Measurements from ENCODE around the gene MAPK12.

MAPK12 gene

GRCh38 chr22:50222508-50222907 is 39.0 kb downstream of the MAPK12 start:
- ChIA-PET POLR2A (no interaction called here), CTCF (interaction anchor here (1.8 to 2.5 kb wide), 2 partner anchors 8 to 14 kb away, joined by 5 to 14 read pairs; no protein-coding TSS in a partner anchor)
- no peak overlapping the region for H3K4me3 ChIP-seq (ENCODE audit: low read depth, low read length)
- TF ChIP-seq, protein P1, sequence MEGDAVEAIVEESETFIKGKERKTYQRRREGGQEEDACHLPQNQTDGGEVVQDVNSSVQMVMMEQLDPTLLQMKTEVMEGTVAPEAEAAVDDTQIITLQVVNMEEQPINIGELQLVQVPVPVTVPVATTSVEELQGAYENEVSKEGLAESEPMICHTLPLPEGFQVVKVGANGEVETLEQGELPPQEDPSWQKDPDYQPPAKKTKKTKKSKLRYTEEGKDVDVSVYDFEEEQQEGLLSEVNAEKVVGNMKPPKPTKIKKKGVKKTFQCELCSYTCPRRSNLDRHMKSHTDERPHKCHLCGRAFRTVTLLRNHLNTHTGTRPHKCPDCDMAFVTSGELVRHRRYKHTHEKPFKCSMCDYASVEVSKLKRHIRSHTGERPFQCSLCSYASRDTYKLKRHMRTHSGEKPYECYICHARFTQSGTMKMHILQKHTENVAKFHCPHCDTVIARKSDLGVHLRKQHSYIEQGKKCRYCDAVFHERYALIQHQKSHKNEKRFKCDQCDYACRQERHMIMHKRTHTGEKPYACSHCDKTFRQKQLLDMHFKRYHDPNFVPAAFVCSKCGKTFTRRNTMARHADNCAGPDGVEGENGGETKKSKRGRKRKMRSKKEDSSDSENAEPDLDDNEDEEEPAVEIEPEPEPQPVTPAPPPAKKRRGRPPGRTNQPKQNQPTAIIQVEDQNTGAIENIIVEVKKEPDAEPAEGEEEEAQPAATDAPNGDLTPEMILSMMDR (IDR thresholded peaks at IDR 0.05; ENCODE audit: insufficient read depth, low read length, missing control alignments) = no peak
- DNase-seq (ENCODE audit: low read depth, low spot score) = no peak

DNA sequence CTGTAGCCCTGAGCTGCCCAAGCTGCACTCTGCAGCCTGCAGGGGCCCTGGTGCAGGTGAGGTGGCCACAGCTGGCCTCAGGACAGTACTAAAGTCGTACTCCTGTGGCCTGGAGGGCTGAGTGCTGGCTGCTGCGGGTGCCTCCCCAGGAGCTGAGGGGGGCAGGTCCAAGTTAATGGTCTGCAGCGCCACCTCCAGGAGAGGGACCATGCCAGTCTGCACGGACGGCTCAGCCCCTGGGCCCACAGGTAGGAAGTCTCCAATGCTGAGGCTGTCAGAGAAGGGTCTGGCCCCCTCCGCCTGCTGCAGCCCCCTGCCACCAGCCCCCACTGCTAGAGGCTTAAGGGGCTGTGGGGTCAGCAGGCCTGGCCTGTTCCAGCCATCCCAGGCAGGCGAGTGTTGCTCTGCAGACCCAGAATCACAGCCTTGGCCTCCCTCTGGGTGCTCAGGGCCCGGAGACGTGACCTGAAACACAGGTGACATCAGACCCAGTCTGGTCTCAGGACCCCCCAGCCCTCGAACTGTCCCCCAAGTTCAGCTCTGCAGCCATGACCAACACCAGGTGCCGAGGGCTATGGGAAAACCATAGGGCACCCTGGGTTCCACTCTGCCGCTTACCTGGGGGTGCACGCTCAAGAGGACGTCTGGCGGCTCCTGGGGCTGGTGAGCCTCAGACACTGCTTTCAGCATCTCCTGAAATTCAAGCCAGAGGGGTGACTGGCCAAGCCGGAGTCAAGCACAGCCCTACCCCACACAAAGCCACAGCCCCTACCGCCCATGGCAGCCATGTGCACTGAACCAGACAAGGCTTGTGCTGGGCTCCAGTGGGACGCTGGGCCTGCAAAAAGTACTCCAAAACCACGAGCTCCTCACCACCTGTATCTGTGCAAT is 39.8 kb downstream of the MAPK12 start:
- ChIA-PET POLR2A (no interaction called here), CTCF (interaction anchor here (1.0 to 2.5 kb wide), 6 partner anchors 9 to 19 kb away, joined by 3 to 14 read pairs (median 4); no protein-coding TSS in a partner anchor)
- DNase-seq (ENCODE audit: low read depth, low spot score) = no peak
- TF ChIP-seq, protein P1 (IDR thresholded peaks at IDR 0.05; ENCODE audit: insufficient read depth, low read length, missing control alignments) = no peak
- H3K4me3 ChIP-seq (ENCODE audit: low read depth, low read length) = no peak overlapping the region

DNA sequence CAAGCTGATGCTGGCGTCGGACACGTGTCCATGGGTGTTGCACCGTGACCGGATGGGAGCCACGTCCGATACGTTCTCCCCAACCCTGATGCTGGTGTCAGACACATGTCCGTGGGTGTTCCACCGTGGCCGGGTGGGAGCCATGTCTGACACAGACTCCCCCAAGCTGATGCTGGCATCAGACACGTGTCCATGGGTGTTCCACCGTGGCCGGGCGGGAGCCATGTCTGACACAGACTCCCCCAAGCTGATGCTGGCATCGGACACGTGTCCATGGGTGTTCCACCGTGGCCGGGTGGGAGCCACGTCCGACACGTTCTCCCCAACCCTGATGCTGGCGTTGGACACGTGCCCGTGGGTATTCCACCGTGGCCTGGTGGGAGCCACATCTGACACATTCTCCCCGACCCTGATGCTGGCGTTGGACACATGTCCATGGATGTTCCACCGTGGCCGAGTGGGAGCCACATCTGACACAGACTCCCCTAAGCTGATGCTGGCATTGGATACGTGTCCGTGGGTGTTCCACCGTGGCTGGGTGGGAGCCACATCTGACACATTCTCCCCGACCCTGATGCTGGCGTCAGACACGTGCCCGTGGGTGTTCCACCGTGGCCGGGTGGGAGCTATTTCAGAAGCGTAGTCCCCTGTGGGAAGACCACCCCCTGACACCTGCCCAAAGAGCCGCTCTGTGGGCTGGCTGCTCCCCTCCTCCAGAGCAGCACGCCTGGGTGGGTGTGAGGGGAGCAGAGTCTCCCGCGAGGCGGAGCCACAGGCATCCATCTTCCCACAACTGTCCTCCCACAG is 40.7 kb downstream of the MAPK12 start:
- TF ChIP-seq, protein P1 (IDR thresholded peaks at IDR 0.05; ENCODE audit: insufficient read depth, low read length, missing control alignments) = no peak
- no peak for DNase-seq (ENCODE audit: low read depth, low spot score)
- H3K4me3 ChIP-seq (ENCODE audit: low read depth, low read length) = no peak overlapping the region
- CTCF ChIA-PET = interaction anchor here (1.0 to 1.4 kb wide), 4 partner anchors 9 to 20 kb away, joined by 3 to 4 read pairs (median 4); no protein-coding TSS in a partner anchor
- POLR2A ChIA-PET = no interaction called here

DNA sequence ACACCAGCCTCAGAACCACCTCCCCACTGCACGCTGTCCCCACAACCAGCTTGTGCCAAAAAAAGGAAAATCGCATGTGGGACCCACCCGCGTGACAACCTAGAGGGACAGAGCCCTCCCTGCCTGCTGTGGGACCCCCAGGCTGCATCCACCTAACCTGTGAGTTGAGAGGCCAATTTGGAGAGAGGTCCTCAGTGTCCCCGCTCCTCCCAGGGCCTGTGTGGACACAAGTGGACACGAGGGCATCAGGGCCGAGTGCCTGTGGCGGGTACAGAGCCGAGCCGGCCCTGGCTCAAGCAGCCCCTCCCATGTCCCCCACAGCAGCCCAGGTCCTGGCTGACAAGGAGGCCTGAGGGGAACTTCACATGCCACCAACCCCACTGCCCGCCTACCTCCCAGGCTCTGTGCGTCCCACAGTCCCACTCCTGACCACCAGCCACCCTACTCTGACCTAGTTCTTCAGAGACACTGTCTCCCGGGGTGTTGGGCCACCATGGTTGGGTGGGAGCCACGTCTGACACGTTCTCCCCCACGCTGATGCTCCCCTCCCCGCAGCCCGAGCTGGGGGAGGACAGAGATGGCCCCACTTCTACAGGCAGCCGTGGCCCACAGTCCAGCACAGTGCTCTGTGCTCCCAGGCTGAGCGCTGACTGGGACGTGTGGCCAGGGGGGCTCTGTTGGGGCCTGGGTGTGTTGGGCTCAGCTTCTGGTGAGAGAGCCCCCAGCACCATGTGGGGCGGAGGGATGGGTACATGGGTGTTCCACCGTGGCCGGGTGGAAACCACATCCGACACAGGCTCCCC is 41.5 kb downstream of the MAPK12 start:
- POLR2A ChIA-PET = interaction anchor here (0.5 kb wide), 1 partner anchor 24 kb away, joined by 4 read pairs; no protein-coding TSS in a partner anchor
- CTCF ChIA-PET = interaction anchor here (1.1 to 1.4 kb wide), 4 partner anchors 14 to 22 kb away, joined by 3 to 4 read pairs (median 3); no protein-coding TSS in a partner anchor
- H3K4me3 ChIP-seq (ENCODE audit: low read depth, low read length) = no peak overlapping the region
- no peak for DNase-seq (ENCODE audit: low read depth, low spot score)
- TF ChIP-seq, protein P1 (IDR thresholded peaks at IDR 0.05; ENCODE audit: insufficient read depth, low read length, missing control alignments) = no peak

GRCh38 chr22:50218996-50219727 is 42.3 kb downstream of the MAPK12 start:
- ChIA-PET POLR2A (no interaction called here), CTCF (interaction anchor here (1.1 kb wide), 1 partner anchor 22 kb away, joined by 3 read pairs; no protein-coding TSS in a partner anchor)
- no peak overlapping the region for H3K4me3 ChIP-seq (ENCODE audit: low read depth, low read length)
- TF ChIP-seq, protein P1 (IDR thresholded peaks at IDR 0.05; ENCODE audit: insufficient read depth, low read length, missing control alignments) = no peak
- no peak for DNase-seq (ENCODE audit: low read depth, low spot score)
